ENCODE results near the gene FCN3.

DNA sequence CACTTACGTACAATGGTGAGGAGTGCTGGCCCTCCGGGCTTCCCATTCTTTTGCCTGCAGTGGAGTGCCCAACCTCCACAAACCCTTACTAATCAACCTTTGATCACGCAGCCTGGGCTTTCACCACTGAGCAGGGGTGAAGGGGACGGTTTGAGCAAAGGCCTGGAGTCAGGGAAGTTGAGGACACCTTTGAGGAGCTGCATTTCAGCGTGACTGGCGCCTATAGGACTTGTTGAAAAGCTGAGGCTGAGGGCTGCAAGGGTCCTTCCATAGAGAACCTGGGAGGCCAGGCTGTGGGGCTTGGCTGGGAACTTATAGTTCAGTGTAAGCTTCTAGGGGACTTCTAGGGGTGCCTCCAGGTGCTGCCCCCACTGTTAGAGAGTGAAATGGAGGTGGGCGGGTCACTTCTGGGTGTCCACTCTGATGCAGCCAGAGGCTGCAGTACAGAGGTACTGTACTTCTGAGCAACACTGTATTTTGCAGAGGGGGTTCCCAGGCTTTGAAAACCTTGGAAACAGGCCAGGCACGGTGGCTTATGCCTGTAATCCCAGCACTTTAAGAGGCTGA is 23.0 kb downstream of the FCN3 start:
- TF ChIP-seq EZH2 (IDR thresholded peaks at IDR 0.05) (no peak), FOXP2 (optimal IDR thresholded peaks at IDR 0.05; ENCODE audit: control extremely low read depth, extremely low read length, insufficient read depth) (no peak)

Data from SK-N-MC (cell line).